Naive thymus-derived CD4-positive, alpha-beta T cell (primary cell): Measurements from ENCODE around the gene HMCN1. TPM values are rescaled to one million over a fixed set of nuclear protein-coding genes. Genes with fewer than 3 reads are reported as not detected.

Experiments
- ATAC-seq: fragments of 150-1000 bp; cut with Tn5 transposase; 2 replicates; pipeline ENCODE4 v1.10.0; 2021; ENCODE audit warnings: mild to moderate bottlenecking, moderate library complexity
- CTCF ChIA-PET: fragments of 350-600 bp; sonication (Branson Sonifier 250); formaldehyde crosslinking; loops from one replicate; lab custom pipeline; 2021; ENCODE audit warnings: antibody characterized with exemption; lab: Charles Lee
- POLR2A ChIA-PET: fragments of 350-600 bp; sonication (Branson Sonifier 250); formaldehyde crosslinking; loops from one replicate; lab custom pipeline; 2021; ENCODE audit warnings: antibody characterized with exemption, inconsistent platforms; lab: Charles Lee
- DNase-seq, 9 donors: peaks; one replicate each; pipeline versions ENCODE4 v3.0.0 to v3.0.0-alpha.2; 2020 to 2022; ENCODE audit warnings: mixed read lengths in 1 of 9
- H3K27ac ChIP-seq: one replicate; pipeline ENCODE4 v1.7.0; 2013; ENCODE audit warnings: mild to moderate bottlenecking, low read depth, low read length, moderate library complexity
- H3K27me3 ChIP-seq, 2 donors: one replicate each; pipeline ENCODE4 v1.7.0; 2013; ENCODE audit warnings: low read length in 2 of 2, mild to moderate bottlenecking in 2 of 2, moderate library complexity in 2 of 2; ENCODE audit not compliant: control insufficient read depth in 2 of 2, insufficient read depth in 2 of 2
- H3K36me3 ChIP-seq, 3 experiments: 1 replicate in 2 of 3; 2 replicates in 1 of 3; pipeline ENCODE4 v1.7.0; 2013; ENCODE audit warnings: low read length in 3 of 3, mild to moderate bottlenecking in 3 of 3, moderate library complexity in 1 of 3; ENCODE audit not compliant: insufficient read depth in 3 of 3, control insufficient read depth in 2 of 3
- H3K4me1 ChIP-seq, 2 donors: one replicate each; pipeline ENCODE4 v1.7.0; 2013; ENCODE audit warnings: low read length in 2 of 2, mild to moderate bottlenecking in 2 of 2, moderate library complexity in 1 of 2; ENCODE audit not compliant: control insufficient read depth in 2 of 2, insufficient read depth in 2 of 2
- H3K4me3 ChIP-seq: 2 replicates; pipeline ENCODE4 v1.7.0; 2013; ENCODE audit warnings: mild to moderate bottlenecking, low read length
- H3K9me3 ChIP-seq, 3 experiments: 1 replicate in 2 of 3; 2 replicates in 1 of 3; pipeline ENCODE4 v1.7.0; 2013; ENCODE audit warnings: low read length in 3 of 3; ENCODE audit not compliant: control insufficient read depth in 2 of 3
- H3K27ac Mint-ChIP-seq, 9 donors: one replicate each; pipeline ENCODE4 v1.8.0; 2020 to 2022; ENCODE audit warnings: mixed read lengths in 9 of 9, mild to moderate bottlenecking in 8 of 9, moderate library complexity in 5 of 9, inconsistent platforms in 2 of 9
- H3K27me3 Mint-ChIP-seq, 5 donors: one replicate each; pipeline ENCODE4 v1.8.0; 2021 to 2022; ENCODE audit warnings: mixed read lengths in 5 of 5, mild to moderate bottlenecking in 1 of 5
- H3K36me3 Mint-ChIP-seq, 5 donors: one replicate each; pipeline ENCODE4 v1.8.0; 2020 to 2022; ENCODE audit warnings: mixed read lengths in 5 of 5, mild to moderate bottlenecking in 3 of 5, inconsistent platforms in 1 of 5
- H3K4me1 Mint-ChIP-seq, 7 donors: one replicate each; pipeline ENCODE4 v1.8.0; 2020 to 2022; ENCODE audit warnings: mixed read lengths in 7 of 7, mild to moderate bottlenecking in 3 of 7, inconsistent platforms in 1 of 7
- H3K4me3 Mint-ChIP-seq, 10 donors: one replicate each; pipeline ENCODE4 v1.8.0; 2020 to 2022; ENCODE audit warnings: mild to moderate bottlenecking in 10 of 10, mixed read lengths in 10 of 10, moderate library complexity in 6 of 10, inconsistent platforms in 2 of 10
- H3K9me3 Mint-ChIP-seq, 11 donors: one replicate each; pipeline ENCODE4 v1.8.0; 2020 to 2022; ENCODE audit warnings: mixed read lengths in 11 of 11, mild to moderate bottlenecking in 4 of 11, inconsistent platforms in 1 of 11, moderate library complexity in 1 of 11
- intact Hi-C, 2 donors: fragments of 100-400 bp; cut with micrococcal nuclease; formaldehyde crosslinking; loops; one replicate each; pipeline ENCODE4 v1.15.1; 2023
- polyA plus RNA-seq, 2 donors: library from polyadenylated mRNA; unstranded; fragments of 300-500 nt; fragmentation: Illumina TruSeq; gene quantifications; one replicate each; pipeline ENCODE4 v1.2.3, GENCODE V29; 2021
- total RNA-seq, 6 experiments: library from RNA in 5 of 6; stranded (reverse) in 5 of 6; gene quantifications; 1 replicate in 5 of 6; 2 replicates in 1 of 6; pipeline ENCODE4 v1.2.3 and lab custom pipeline; 2021 to 2026

The HMCN1 gene
- total and polyA plus RNA-seq, 7 experiments from 2014 or later, result under 0.01 to 0.19 (median 0.16) TPM; not detected in 3

- Histone ChIP-seq H3K36me3 (no peaks in the 10 kb centered on the region), H3K9me3 (no peaks in the 10 kb centered on the region), H3K27ac (no peak overlapping the region), H3K27me3 (no peaks in the 10 kb centered on the region), H3K4me3 (no peak overlapping the region), H3K4me1 (no peaks in the 10 kb centered on the region)
- H3K9me3 Mint-ChIP-seq, result peaks cover 0 to 32% (median 9%) of the 10 kb centered on the region in 11 donors
- no peak overlapping the region for H3K27ac Mint-ChIP-seq
- H3K36me3 Mint-ChIP-seq, result peaks cover 0 to 6% (median 0%) of the 10 kb centered on the region in 5 donors
- H3K4me3 Mint-ChIP-seq, result no peak overlapping the region
- intact Hi-C loops, result no loop called here
- H3K4me1 Mint-ChIP-seq, result no peaks in the 10 kb centered on the region
- ATAC-seq (no peak), DNase-seq (no peak)
- peaks cover 0 to 9% (median 4%) of the 10 kb centered on the region in 5 donors for H3K27me3 Mint-ChIP-seq
- POLR2A ChIA-PET, result no interaction called here
- CTCF ChIA-PET, result interaction anchor here (0.7 kb wide), 1 partner anchor 1405 kb away, joined by 3 read pairs; no protein-coding TSS in a partner anchor
Observed at GRCh38 chr1:186033847-186034271, 299.7 kb downstream of the HMCN1 start.

GRCh38 chr1:186042230-186042629 is 308.0 kb downstream of the HMCN1 start:
- no peaks in the 10 kb centered on the region for H3K9me3 ChIP-seq
- no peak for ATAC-seq
- no peaks in the 10 kb centered on the region for H3K27me3 ChIP-seq
- no peaks in the 10 kb centered on the region for H3K9me3 Mint-ChIP-seq
- intact Hi-C loops, result no loop called here
- H3K27me3 Mint-ChIP-seq, result peaks cover 0 to 6% (median 3%) of the 10 kb centered on the region in 5 donors
- H3K4me3 Mint-ChIP-seq, result no peak overlapping the region
- H3K36me3 ChIP-seq, result no peaks in the 10 kb centered on the region
- no peaks in the 10 kb centered on the region for H3K4me1 ChIP-seq
- H3K27ac ChIP-seq, result no peak overlapping the region
- ChIA-PET CTCF (no interaction called here), POLR2A (no interaction called here)
- H3K4me1 Mint-ChIP-seq, result no peaks in the 10 kb centered on the region
- no peak overlapping the region for H3K4me3 ChIP-seq
- H3K36me3 Mint-ChIP-seq, result no peaks in the 10 kb centered on the region
- H3K27ac Mint-ChIP-seq, result no peak overlapping the region
- no peak for DNase-seq

GRCh38 chr1:186043296-186043695 is 309.1 kb downstream of the HMCN1 start:
- H3K27ac Mint-ChIP-seq, result no peak overlapping the region
- no peak overlapping the region for H3K4me3 ChIP-seq
- peaks cover 0 to 10% (median 3%) of the 10 kb centered on the region in 5 donors for H3K27me3 Mint-ChIP-seq
- no peaks in the 10 kb centered on the region for H3K4me1 Mint-ChIP-seq
- no peaks in the 10 kb centered on the region for H3K9me3 Mint-ChIP-seq
- ChIA-PET POLR2A (no interaction called here), CTCF (no interaction called here)
- H3K36me3 Mint-ChIP-seq, result no peaks in the 10 kb centered on the region
- H3K27ac ChIP-seq, result no peak overlapping the region
- no peak overlapping the region for H3K4me3 Mint-ChIP-seq
- no peaks in the 10 kb centered on the region for H3K4me1 ChIP-seq
- intact Hi-C loops, result no loop called here
- no peaks in the 10 kb centered on the region for H3K36me3 ChIP-seq
- DNase-seq (no peak), ATAC-seq (no peak)
- no peaks in the 10 kb centered on the region for H3K27me3 ChIP-seq
- H3K9me3 ChIP-seq, result no peaks in the 10 kb centered on the region

GRCh38 chr1:186044079-186044685 is 310.0 kb downstream of the HMCN1 start:
- ATAC-seq, result no peak
- no peak overlapping the region for H3K4me3 Mint-ChIP-seq

GRCh38 chr1:186046437-186047211 is 312.4 kb downstream of the HMCN1 start:
- no peak overlapping the region for H3K27ac Mint-ChIP-seq
- H3K36me3 Mint-ChIP-seq, result no peaks in the 10 kb centered on the region
- Histone ChIP-seq H3K4me3 (no peak overlapping the region), H3K4me1 (no peaks in the 10 kb centered on the region), H3K27me3 (no peaks in the 10 kb centered on the region), H3K27ac (no peak overlapping the region), H3K36me3 (no peaks in the 10 kb centered on the region), H3K9me3 (no peaks in the 10 kb centered on the region)
- no peaks in the 10 kb centered on the region for H3K4me1 Mint-ChIP-seq
- ChIA-PET CTCF (no interaction called here), POLR2A (no interaction called here)
- intact Hi-C loops, result no loop called here
- no peak for ATAC-seq
- H3K4me3 Mint-ChIP-seq, result no peak overlapping the region
- no peaks in the 10 kb centered on the region for H3K9me3 Mint-ChIP-seq
- no peak for DNase-seq
- H3K27me3 Mint-ChIP-seq, result peaks cover 0 to 10% (median 3%) of the 10 kb centered on the region in 5 donors

More at GRCh38 chr1:186044079-186044685, 310.0 kb downstream of the HMCN1 start:
- no peak overlapping the region for H3K27ac Mint-ChIP-seq
- no peaks in the 10 kb centered on the region for H3K36me3 Mint-ChIP-seq
- Histone ChIP-seq H3K9me3 (no peaks in the 10 kb centered on the region), H3K27me3 (no peaks in the 10 kb centered on the region), H3K4me1 (no peaks in the 10 kb centered on the region), H3K4me3 (no peak overlapping the region), H3K27ac (no peak overlapping the region), H3K36me3 (no peaks in the 10 kb centered on the region)
- intact Hi-C loops, result no loop called here
- H3K4me1 Mint-ChIP-seq, result no peaks in the 10 kb centered on the region
- POLR2A ChIA-PET, result no interaction called here
- DNase-seq, result no peak
- H3K9me3 Mint-ChIP-seq, result no peaks in the 10 kb centered on the region
- CTCF ChIA-PET, result no interaction called here
- H3K27me3 Mint-ChIP-seq, result peaks cover 0 to 10% (median 3%) of the 10 kb centered on the region in 5 donors

- intact Hi-C loops, result no loop called here
- Mint-ChIP-seq H3K27ac (no peak overlapping the region), H3K27me3 (peaks cover 0 to 6% (median 4%) of the 10 kb centered on the region in 5 donors)
Observed at GRCh38 chr1:186050360-186050759, 316.2 kb downstream of the HMCN1 start.

More at GRCh38 chr1:186050360-186050759, 316.2 kb downstream of the HMCN1 start:
- ChIA-PET POLR2A (no interaction called here), CTCF (no interaction called here)
- H3K4me3 Mint-ChIP-seq, result no peak overlapping the region
- no peaks in the 10 kb centered on the region for H3K9me3 Mint-ChIP-seq
- DNase-seq (no peak), ATAC-seq (no peak)
- H3K4me1 Mint-ChIP-seq, result no peaks in the 10 kb centered on the region
- H3K36me3 Mint-ChIP-seq, result no peaks in the 10 kb centered on the region
- Histone ChIP-seq H3K4me3 (no peak overlapping the region), H3K9me3 (no peaks in the 10 kb centered on the region), H3K27me3 (no peaks in the 10 kb centered on the region), H3K27ac (no peak overlapping the region), H3K4me1 (no peaks in the 10 kb centered on the region), H3K36me3 (no peaks in the 10 kb centered on the region)
